B cell (primary cell): ENCODE results near the gene ATIC. TPM values are rescaled to one million over a fixed set of nuclear protein-coding genes. Genes with fewer than 3 reads are reported as not detected.

Experiments used
- ATAC-seq: fragments of 200-7000 bp; cut with Tn5 transposase; one replicate; pipeline ENCODE4 v1.10.0; 2021; ENCODE audit warnings: low read depth, mild to moderate bottlenecking, moderate number of reproducible peaks, moderate library complexity
- CTCF ChIA-PET: fragments of 350-600 bp; sonication (Branson Sonifier 250); formaldehyde crosslinking; loops from one replicate; lab custom pipeline; 2021; ENCODE audit warnings: antibody characterized with exemption, inconsistent platforms; lab: Charles Lee
- POLR2A ChIA-PET: fragments of 350-600 bp; sonication (Branson Sonifier 250); formaldehyde crosslinking; loops from one replicate; lab custom pipeline; 2021; ENCODE audit warnings: antibody characterized with exemption; lab: Charles Lee
- DNase-seq: peaks from one replicate; pipeline ENCODE4 v3.0.0; 2013
- H2AFZ ChIP-seq: 2 replicates; pipeline ENCODE4 v1.6.1; 2012; ENCODE audit warnings: mild to moderate bottlenecking, low read depth, low read length; ENCODE audit not compliant: insufficient read depth, poor library complexity, severe bottlenecking
- H3K27ac ChIP-seq, 2 donors: 1 replicate in 1 of 2; 2 replicates in 1 of 2; pipeline ENCODE4 v1.5.1; 2012 to 2013; ENCODE audit warnings: low read length in 2 of 2, mild to moderate bottlenecking in 2 of 2, moderate library complexity in 1 of 2
- H3K27me3 ChIP-seq, 4 experiments: fragments of 200-600 bp in 1 of 4; sonication (generic) in 1 of 4; replicated peaks in 1 of 4; 1 replicate in 2 of 4; 2 replicates in 2 of 4; pipeline versions ENCODE4 v1.6.1 to v1.7.0; 2013 to 2016; ENCODE audit warnings: low read length in 3 of 4, mild to moderate bottlenecking in 2 of 4, mixed read lengths in 1 of 4, moderate library complexity in 1 of 4; ENCODE audit not compliant: insufficient read depth in 4 of 4, control insufficient read depth in 3 of 4; ENCODE audit errors: control extremely low read depth in 1 of 4
- H3K36me3 ChIP-seq, 2 experiments: replicated peaks in 1 of 2; 1 replicate in 1 of 2; 2 replicates in 1 of 2; pipeline versions ENCODE4 v1.6.1 to v1.7.1; 2013; ENCODE audit warnings: low read length in 1 of 2; ENCODE audit not compliant: insufficient read depth in 2 of 2, control insufficient read depth in 1 of 2; ENCODE audit errors: control extremely low read depth in 1 of 2, extremely low read depth in 1 of 2
- H3K4me1 ChIP-seq, 2 donors: fragments of 200-600 bp in 1 of 2; sonication (generic) in 1 of 2; 1 replicate in 1 of 2; 2 replicates in 1 of 2; pipeline versions ENCODE4 v1.5.1 to v1.6.1; 2013 to 2017; ENCODE audit warnings: low read length in 2 of 2; ENCODE audit not compliant: control insufficient read depth in 2 of 2, insufficient read depth in 2 of 2
- H3K4me2 ChIP-seq: replicated peaks from 2 replicates; pipeline ENCODE3; 2012; ENCODE audit warnings: mild to moderate bottlenecking, low read depth, low read length; ENCODE audit not compliant: poor library complexity, severe bottlenecking
- H3K4me3 ChIP-seq, 5 experiments: fragments of 200-600 bp in 1 of 5; sonication (generic) in 1 of 5; 1 replicate in 3 of 5; 2 replicates in 2 of 5; pipeline versions ENCODE4 v1.5.1 to v1.7.0; 2011 to 2016; ENCODE audit warnings: low read length in 4 of 5, mild to moderate bottlenecking in 4 of 5, low read depth in 2 of 5, control low read depth in 1 of 5, moderate library complexity in 1 of 5; ENCODE audit not compliant: insufficient read depth in 1 of 5; ENCODE audit errors: control extremely low read depth in 1 of 5, extremely low read depth in 1 of 5
- H3K79me2 ChIP-seq: fragments of 200-600 bp; sonication (generic); one replicate; pipeline ENCODE4 v1.6.0; 2016; ENCODE audit warnings: low read length; ENCODE audit not compliant: control insufficient read depth, insufficient read depth
- H3K9ac ChIP-seq: fragments of 200-600 bp; sonication (generic); 2 replicates; pipeline ENCODE4 v1.6.1; 2017; ENCODE audit warnings: mild to moderate bottlenecking, low read length, moderate library complexity
- H3K9me3 ChIP-seq, 3 donors: one replicate each; pipeline versions ENCODE4 v1.6.1 to v1.7.1; 2013; ENCODE audit warnings: low read length in 2 of 3; ENCODE audit not compliant: control insufficient read depth in 2 of 3, insufficient read depth in 1 of 3; ENCODE audit errors: control extremely low read depth in 1 of 3
- H4K20me1 ChIP-seq: 2 replicates; pipeline ENCODE4 v1.6.0; 2012; ENCODE audit warnings: mild to moderate bottlenecking, low read length; ENCODE audit not compliant: insufficient read depth, control insufficient read depth, poor library complexity, severe bottlenecking
- H3K27ac Mint-ChIP-seq: one replicate; pipeline ENCODE4 v1.8.0; 2021; ENCODE audit warnings: mixed read lengths
- H3K27me3 Mint-ChIP-seq: one replicate; pipeline ENCODE4 v1.8.0; 2021; ENCODE audit warnings: mixed read lengths
- H3K4me1 Mint-ChIP-seq: one replicate; pipeline ENCODE4 v1.8.0; 2021; ENCODE audit warnings: mixed read lengths
- H3K4me3 Mint-ChIP-seq: one replicate; pipeline ENCODE4 v1.8.0; 2021; ENCODE audit warnings: mixed read lengths
- H3K9me3 Mint-ChIP-seq: one replicate; pipeline ENCODE4 v1.8.0; 2022; ENCODE audit warnings: mixed read lengths; ENCODE audit not compliant: insufficient read depth
- CTCF ChIP-seq: fragments of 200-600 bp; IDR thresholded peaks from one replicate; pipeline ENCODE4 v1.8.0; 2022; ENCODE audit warnings: antibody characterized with exemption, mild to moderate bottlenecking
- EZH2 ChIP-seq: IDR thresholded peaks from 2 replicates; pipeline ENCODE4 v1.6.1; 2012; ENCODE audit warnings: borderline replicate concordance, low read depth, mild to moderate bottlenecking, moderate library complexity, low read length; ENCODE audit not compliant: insufficient read depth, poor library complexity, severe bottlenecking
- WGBS: methylation state at CpG from one replicate; pipeline ENCODE4 v1.1.5; 2013; ENCODE audit warnings: missing lambda C conversion rate; ENCODE audit not compliant: insufficient coverage; 5-methylcytosine and 5-hydroxymethylcytosine counted together
- intact Hi-C: fragments of 100-400 bp; cut with micrococcal nuclease; formaldehyde crosslinking; loops from one replicate; pipeline ENCODE4 v1.10.0; 2022
- polyA minus RNA-seq: library from RNA; depleted of rRNA, polyadenylated mRNA; stranded (reverse); fragments of >200 nt; gene quantifications from 2 replicates; pipeline ENCODE4 v1.2.3, GENCODE V29; 2012
- polyA plus RNA-seq: library from polyadenylated mRNA; depleted of rRNA; stranded (reverse); fragments of >200 nt; gene quantifications from 2 replicates; pipeline ENCODE4 v1.2.3, GENCODE V29; 2012
- total RNA-seq, 2 donors: library from RNA; stranded (reverse); fragments of 120-200 nt in 1 of 2; gene quantifications; 1 replicate in 1 of 2; 2 replicates in 1 of 2; pipeline versions ENCODE4 v1.2.3 to v1.2.4, GENCODE V29; 2013 to 2022

The ATIC gene
- total RNA-seq, result 80.4 and 80.6 TPM in 2 replicates
- total RNA-seq (2013), result 35.4 TPM
- polyA plus RNA-seq, result 55.4 and 64.5 TPM in 2 replicates
- 13.8 and 21.8 TPM in 2 replicates for polyA minus RNA-seq

- Histone ChIP-seq H3K79me2 (peaks cover 35% of the 10 kb centered on the region), H2AFZ (peak within 1 kb of the TSS; percentile 99), H3K4me1 (peaks cover 17% of the 10 kb centered on the region in 2 donors), H4K20me1 (no peaks in the 10 kb centered on the region), H3K9ac (peak within 1 kb of the TSS; percentile 98), H3K4me3 (peak within 1 kb of the TSS; percentile 63 to 100 (median 95)), H3K27me3 (no peaks in the 10 kb centered on the region), H3K9me3 (no peaks in the 10 kb centered on the region), H3K27ac (peak within 1 kb of the TSS; percentile 25 to 77), H3K36me3 (peaks cover 4 to 11% of the 10 kb centered on the region in 2 experiments), H3K4me2 (peak within 1 kb of the TSS; percentile 86)
- WGBS, result under 1% methylated on average over 64 of the region's 64 CpGs
- DNase-seq, result peak; percentile 91
- H3K4me1 Mint-ChIP-seq, result peaks cover 34% of the 10 kb centered on the region
- H3K27ac Mint-ChIP-seq, result peak within 1 kb of the TSS; percentile 91
- H3K4me3 Mint-ChIP-seq, result peak within 1 kb of the TSS; percentile 96
- TF ChIP-seq EZH2, result no peak
- TF ChIP-seq CTCF, result no peak
- ChIA-PET POLR2A (interaction anchor here (0.7 kb wide), 2 partner anchors 770 to 801 kb away, joined by 3 to 9 read pairs; partner anchors contain the start of genes PECR and TMEM169), CTCF (interaction anchor here (1.2 to 1.3 kb wide), 2 partner anchors 21 to 34 kb away, joined by 3 read pairs; no protein-coding TSS in a partner anchor)
- intact Hi-C loops, result loop anchor here (1.0 to 5.0 kb wide), 6 partner anchors 503 to 1187 kb away; partner anchors contain the start of genes BARD1, MREG, RPL37A and SMARCAL1
- no peaks in the 10 kb centered on the region for H3K9me3 Mint-ChIP-seq
- peak; percentile 93 for ATAC-seq
- no peaks in the 10 kb centered on the region for H3K27me3 Mint-ChIP-seq
Observed at GRCh38 chr2:215311625-215312396, at the start of gene ATIC. TSS of gene ATIC (plus strand) at chr2:215312059. CDS start at chr2:215312143, 84 bp downstream.

GRCh38 chr2:215262303-215262702 is 49.6 kb upstream of the ATIC start:
- Mint-ChIP-seq H3K9me3 (no peaks in the 10 kb centered on the region), H3K4me1 (no peaks in the 10 kb centered on the region), H3K4me3 (no peak overlapping the region), H3K27ac (no peak overlapping the region), H3K27me3 (no peaks in the 10 kb centered on the region)
- Histone ChIP-seq H3K27ac (no peak overlapping the region), H3K9ac (no peak overlapping the region), H3K4me3 (no peak overlapping the region), H3K4me1 (no peaks in the 10 kb centered on the region), H4K20me1 (no peaks in the 10 kb centered on the region), H3K36me3 (no peaks in the 10 kb centered on the region), H3K79me2 (no peaks in the 10 kb centered on the region), H3K27me3 (no peaks in the 10 kb centered on the region), H2AFZ (no peak overlapping the region), H3K9me3 (no peaks in the 10 kb centered on the region), H3K4me2 (no peak overlapping the region)
- intact Hi-C loops, result no loop called here
- DNase-seq, result no peak
- WGBS, result no CpG with 5 or more reads among the region's 1 CpG
- no peak for ATAC-seq
- POLR2A ChIA-PET, result no interaction called here
- TF ChIP-seq CTCF (no peak), EZH2 (no peak)
- CTCF ChIA-PET, result no interaction called here
